ENCODE data around the gene FHIT.

- TF ChIP-seq CTCF (conservative IDR thresholded peaks at IDR 0.05) (no peak), EZH2 (IDR thresholded peaks at IDR 0.05; ENCODE audit: low read depth) (no peak)
Observed at GRCh38 chr3:60282866-60283265, 968.4 kb downstream of the FHIT start.

All from PC-9 (cell line).